HG03521 (cell line): ENCODE results near the gene DBNDD2.

Source experiments
- ATAC-seq: cut with Tn5 transposase; IDR thresholded peaks from one replicate; pipeline ENCODE4 v1.9.1; 2021; ENCODE audit warnings: mild to moderate bottlenecking, moderate library complexity; ENCODE audit not compliant: unreplicated experiment

DBNDD2 gene

DNA sequence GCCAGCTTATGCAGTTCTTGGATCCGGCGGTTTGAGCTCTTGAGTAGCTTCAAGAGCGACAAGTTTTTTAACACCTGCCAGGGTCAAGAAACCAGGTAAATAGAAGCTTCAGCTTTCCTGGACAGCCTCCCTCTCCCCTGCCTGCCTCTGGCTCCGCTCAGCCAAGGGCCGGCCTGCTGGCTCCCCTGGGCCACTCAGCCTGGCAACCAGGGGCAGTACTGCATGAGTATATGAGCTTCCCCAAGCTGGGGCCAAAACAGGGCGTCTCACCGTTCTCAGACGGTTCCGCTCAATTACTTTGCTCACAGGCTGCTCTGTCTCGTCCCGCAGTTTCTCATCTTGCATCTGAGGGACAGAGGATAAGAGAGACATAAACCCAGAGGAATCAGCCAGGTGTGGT lies 30.8 kb upstream of the DBNDD2 start:
- no peak for ATAC-seq

GRCh38 chr20:45378191-45378590 lies 29.9 kb upstream of the DBNDD2 start, which contains the start of gene TP53TG5:
Gene TP53TG5 (minus strand): TSS chr20:45378325. CDS start chr20:45378236, 89 bp downstream.
- ATAC-seq, result no peak

DNA sequence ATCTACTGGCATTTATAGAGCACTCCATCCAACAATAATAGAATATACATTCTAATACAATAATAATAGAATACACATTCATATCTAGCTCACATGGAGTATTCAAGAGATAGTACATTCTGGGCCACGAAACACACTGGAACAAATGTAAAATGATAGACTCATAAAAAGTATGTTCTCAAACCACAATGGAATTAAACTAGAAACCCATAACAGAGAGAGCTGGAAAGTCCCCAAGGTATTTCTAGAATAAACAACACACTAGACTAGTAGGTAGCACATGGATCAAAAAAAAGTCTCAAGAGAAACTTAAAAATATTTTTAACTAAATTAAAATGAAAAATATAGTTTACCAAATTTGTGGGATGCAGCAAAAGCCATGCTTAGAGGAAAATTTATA lies 20.8 kb upstream of the DBNDD2 start:
- no peak for ATAC-seq

DNA sequence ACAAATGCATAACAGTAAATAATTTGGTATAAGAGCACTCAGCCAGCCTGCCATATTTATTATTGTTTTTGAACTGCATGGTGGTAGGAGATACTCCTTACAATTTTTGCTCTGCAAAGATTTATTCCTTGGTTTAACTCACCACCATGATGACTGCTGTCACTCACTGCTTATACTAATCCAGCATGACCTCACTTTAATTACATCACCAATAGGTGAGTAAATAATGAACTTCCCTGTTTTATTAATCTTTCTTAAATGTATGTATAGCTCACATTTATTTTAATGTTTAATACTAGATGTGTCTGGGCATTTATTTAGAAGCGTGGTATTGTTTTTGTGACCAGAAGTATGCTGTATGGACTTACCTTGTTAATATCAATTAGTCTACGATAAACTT lies 17.2 kb upstream of the DBNDD2 start:
- no peak for ATAC-seq

DNA sequence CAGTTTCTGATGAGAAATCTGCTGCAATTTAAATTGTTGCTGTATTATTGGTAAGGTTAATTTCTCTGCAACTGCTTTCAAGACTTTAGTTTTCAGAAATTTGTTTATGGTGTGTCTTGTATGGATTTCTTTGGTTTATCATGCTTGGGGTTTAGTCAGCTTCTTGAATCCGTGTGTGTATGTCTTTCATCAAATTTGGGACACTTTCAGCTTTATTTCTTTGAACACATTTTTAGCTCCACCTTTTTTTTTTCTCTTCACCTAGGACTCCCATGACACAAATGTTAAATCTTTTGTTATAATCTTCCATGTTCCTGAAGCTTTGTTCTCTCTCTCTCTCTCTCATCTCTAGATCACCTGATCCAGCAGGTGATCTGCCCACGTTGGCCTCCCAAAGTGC lies 16.5 kb upstream of the DBNDD2 start:
- no peak for ATAC-seq

- ATAC-seq, result no peak
Observed at GRCh38 chr20:45392733-45393132, 15.4 kb upstream of the DBNDD2 start.

- ATAC-seq, result no peak
Observed at GRCh38 chr20:45394221-45395113, 13.6 kb upstream of the DBNDD2 start.

GRCh38 chr20:45395114-45395415 lies 13.0 kb upstream of the DBNDD2 start:
- ATAC-seq, result no peak

GRCh38 chr20:45399018-45399417 lies 9.1 kb upstream of the DBNDD2 start:
- no peak for ATAC-seq

DNA sequence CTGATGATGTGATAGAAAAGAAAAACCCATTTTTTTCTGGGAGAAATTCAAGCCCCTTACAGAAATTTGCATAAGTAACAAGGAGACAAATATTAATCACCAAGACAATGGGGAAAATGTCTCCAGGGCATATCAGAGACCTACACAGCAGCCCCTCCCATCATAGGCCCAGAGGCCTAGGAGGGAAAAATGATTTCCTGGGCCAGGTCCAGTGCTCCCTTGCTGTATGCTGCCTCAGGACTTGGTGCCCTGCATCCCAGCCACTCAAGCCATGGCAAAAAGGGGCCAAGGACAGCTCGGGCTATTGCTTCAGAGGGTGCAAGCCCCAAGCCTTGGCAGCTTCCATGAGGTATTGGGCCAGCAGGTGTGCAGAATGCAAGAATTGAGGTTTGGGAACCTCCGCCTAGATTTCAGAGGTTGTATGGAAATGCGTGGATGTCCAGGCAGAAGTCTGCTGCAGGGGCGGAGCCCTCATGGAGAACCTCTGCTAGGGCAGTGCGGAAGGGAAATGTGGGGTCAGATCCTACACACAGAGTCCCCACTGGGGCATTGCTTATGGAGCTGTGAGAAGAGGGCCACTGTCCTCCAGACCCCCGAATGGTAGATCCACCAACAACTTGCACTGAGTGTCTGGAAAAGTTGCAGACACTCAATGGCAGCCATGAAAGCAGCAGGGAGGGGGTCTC lies 7.6 kb upstream of the DBNDD2 start:
- no peak for ATAC-seq

DNA sequence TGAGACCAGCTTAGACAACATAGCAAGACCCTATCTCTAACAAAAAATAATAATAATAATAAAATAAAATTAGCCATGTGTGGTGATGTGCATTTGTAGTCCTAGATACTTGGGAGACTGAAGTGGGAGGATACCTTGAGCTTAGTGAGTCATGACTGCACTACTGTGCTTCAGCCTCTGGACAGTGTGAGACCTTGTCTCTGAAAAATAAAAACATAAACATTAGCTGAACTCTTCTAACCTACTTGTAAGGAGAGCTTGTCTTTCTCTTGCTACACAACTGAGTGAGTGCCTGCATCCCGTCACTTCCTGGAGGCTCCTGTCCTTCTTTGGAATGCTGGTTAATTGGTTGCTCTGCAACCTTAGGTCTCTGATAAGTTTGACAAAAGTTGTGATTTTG lies 5.1 kb upstream of the DBNDD2 start:
- no peak for ATAC-seq

DNA sequence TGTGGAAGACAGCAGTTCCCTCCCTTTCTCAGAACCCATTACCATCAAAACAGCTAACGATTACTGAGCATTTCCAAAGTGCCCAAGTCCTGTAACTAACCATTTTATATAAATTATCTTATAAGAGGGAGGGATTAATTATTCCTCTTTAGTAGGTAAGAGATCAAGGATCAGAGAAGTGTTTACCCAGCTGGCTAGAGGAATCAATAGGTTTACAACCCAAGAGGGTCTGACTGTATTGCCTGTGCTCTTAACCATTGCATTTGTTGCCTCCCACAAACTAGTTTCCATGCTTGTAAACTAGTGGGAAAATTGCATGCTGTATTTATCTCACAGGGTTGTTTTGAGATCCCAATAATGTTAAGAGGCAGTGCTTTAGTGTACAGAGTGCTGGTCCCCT lies 3.7 kb upstream of the DBNDD2 start:
- no peak for ATAC-seq

GRCh38 chr20:45405571-45406259 lies 2.4 kb upstream of the DBNDD2 start:
- no peak for ATAC-seq

- ATAC-seq, result no peak
Observed at GRCh38 chr20:45406260-45407066, 1.6 kb upstream of the DBNDD2 start.

GRCh38 chr20:45407067-45407745 lies 883 bp upstream of the DBNDD2 start:
- ATAC-seq, result no peak

- no peak for ATAC-seq
Observed at GRCh38 chr20:45408646-45409213, 641 bp downstream of the DBNDD2 start.

- ATAC-seq, result no peak
Observed at GRCh38 chr20:45409521-45410272, 1.6 kb downstream of the DBNDD2 start.

GRCh38 chr20:45410887-45411286 lies 2.8 kb downstream of the DBNDD2 start:
- ATAC-seq, result no peak

DNA sequence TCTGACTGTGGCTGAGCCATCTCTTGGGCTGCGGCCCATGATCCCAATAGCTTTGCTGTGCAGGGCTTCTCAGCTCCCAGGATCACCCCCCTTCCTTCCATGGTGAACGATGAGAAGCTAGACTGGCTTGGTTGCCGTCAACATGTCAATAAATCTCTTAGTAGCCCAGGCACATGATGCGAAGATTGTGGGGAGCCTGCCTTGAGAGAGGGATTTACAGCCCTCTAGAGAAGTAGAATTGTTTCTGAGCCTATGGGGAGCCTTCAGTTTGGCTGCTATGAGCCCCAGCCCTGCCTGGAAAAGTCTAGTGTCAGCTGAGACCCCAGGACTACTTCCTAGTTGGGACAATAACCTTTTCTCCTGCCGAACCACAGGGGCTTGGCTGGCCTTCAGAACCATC lies 4.6 kb downstream of the DBNDD2 start:
- ATAC-seq, result no peak
